ENCODE results near the gene CNTN5. TPM values are rescaled to one million over a fixed set of nuclear protein-coding genes. Genes with fewer than 3 reads are reported as not detected.

Gene CNTN5
- total RNA-seq, 2 experiments from 2014 or later: not detected

DNA sequence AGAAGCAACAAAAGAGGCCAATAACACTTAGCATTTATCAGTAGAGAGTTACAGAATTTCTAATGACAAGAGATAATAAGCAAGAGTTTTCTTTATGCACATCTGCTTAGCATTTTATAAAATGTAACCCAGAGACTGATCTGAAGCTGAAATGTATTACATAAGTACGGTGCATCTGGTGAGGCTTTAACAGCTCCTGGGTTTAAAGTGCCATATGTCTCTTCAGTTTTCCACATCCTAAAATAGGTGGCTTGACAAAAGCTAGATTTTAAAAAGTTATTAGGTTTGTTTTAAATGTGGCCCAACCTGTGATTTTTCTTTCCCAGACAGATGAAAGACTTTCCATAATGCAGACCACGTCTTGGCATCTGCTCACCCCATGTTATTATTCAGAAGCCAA, 1045.7 kb downstream of the CNTN5 start:
- CTCF ChIA-PET: no interaction called here

DNA sequence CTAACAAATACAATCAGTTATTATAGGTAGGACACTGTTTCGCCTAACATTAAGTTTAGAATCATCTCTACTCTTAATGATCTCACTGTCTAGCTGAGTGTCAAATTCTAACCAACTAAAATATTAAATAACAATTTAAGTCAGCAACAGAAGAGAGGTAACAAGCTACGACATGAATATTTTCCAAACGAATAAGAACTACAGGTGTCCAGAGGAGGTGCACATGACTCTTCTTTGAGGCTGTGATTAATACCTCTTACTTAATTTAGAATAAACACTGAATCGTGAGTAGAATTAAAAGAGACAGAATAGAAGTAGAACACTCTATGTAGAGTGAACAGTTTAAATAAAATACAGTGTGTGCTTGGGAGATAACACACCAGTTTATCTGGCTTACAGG, 1047.4 kb downstream of the CNTN5 start:
- CTCF ChIA-PET: no interaction called here
- no peak overlapping the region for H3K4me3 Mint-ChIP-seq

More for the DNA sequence above, 1045.7 kb downstream of the CNTN5 start:
- H3K27me3 Mint-ChIP-seq (ENCODE audit: low read depth): no peaks in the 10 kb centered on the region
- POLR2A ChIA-PET: no interaction called here
- H3K4me3 Mint-ChIP-seq: no peak overlapping the region
- H3K27ac Mint-ChIP-seq: no peak overlapping the region
- no peaks in the 10 kb centered on the region for H3K36me3 Mint-ChIP-seq (ENCODE audit: low read depth)
- no peak for DNase-seq
- H3K4me1 Mint-ChIP-seq (ENCODE audit: low read depth): no peaks in the 10 kb centered on the region
- no peak for ATAC-seq
- peaks cover 3% of the 10 kb centered on the region for H3K9me3 Mint-ChIP-seq (ENCODE audit: insufficient read depth)

DNA sequence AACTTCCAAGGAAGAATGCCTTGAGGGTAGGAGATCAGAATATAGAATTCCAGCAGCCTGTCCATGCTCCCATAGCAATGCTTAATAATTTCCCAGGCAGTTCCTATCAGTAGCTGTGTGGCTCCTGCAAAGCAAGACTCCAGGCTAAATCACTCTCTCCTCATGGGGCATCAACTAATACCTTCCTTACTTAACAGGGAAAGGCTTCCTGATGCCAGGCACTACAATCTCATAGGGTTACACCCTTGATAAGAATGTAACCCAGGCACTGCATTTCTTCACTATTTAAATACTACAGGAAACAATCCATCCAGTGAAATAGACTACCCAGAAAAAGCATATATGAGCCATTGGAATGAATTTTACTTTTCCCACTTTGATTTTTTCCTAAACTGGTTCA, 1051.4 kb downstream of the CNTN5 start:
- no peaks in the 10 kb centered on the region for H3K36me3 Mint-ChIP-seq (ENCODE audit: low read depth)
- H3K4me1 Mint-ChIP-seq (ENCODE audit: low read depth): no peaks in the 10 kb centered on the region
- no peak for DNase-seq
- no peaks in the 10 kb centered on the region for H3K27me3 Mint-ChIP-seq (ENCODE audit: low read depth)
- ATAC-seq: no peak
- ChIA-PET POLR2A (no interaction called here), CTCF (no interaction called here)
- H3K4me3 Mint-ChIP-seq: no peak overlapping the region
- H3K9me3 Mint-ChIP-seq (ENCODE audit: insufficient read depth): peaks cover 16% of the 10 kb centered on the region
- H3K27ac Mint-ChIP-seq: no peak overlapping the region

More for the DNA sequence above, 1047.4 kb downstream of the CNTN5 start:
- POLR2A ChIA-PET: no interaction called here
- Mint-ChIP-seq H3K4me1 (ENCODE audit: low read depth) (no peaks in the 10 kb centered on the region), H3K27ac (no peak overlapping the region), H3K9me3 (ENCODE audit: insufficient read depth) (peaks cover 6% of the 10 kb centered on the region), H3K36me3 (ENCODE audit: low read depth) (no peaks in the 10 kb centered on the region), H3K27me3 (ENCODE audit: low read depth) (no peaks in the 10 kb centered on the region)
- DNase-seq (no peak), ATAC-seq (no peak)

DNA sequence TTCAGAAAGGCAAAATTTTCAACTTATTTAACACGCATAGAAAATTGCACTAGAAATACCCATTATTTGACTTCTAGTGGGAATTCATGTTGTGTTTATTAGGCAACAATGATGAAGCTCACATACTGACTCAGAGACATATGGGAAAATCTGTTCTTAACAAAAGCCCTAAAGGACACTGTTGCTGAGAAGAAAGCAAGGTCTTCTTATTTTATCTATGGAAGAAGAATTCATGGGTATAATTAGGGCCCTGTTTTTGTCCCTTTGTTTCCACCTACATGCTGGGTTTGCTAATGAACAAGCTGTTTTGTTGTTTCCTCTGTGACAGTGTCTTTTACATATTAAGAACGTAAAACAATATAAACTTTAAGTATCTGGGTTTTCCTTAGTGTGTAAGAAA, 1059.6 kb downstream of the CNTN5 start:
- no peak for DNase-seq
- H3K4me1 Mint-ChIP-seq (ENCODE audit: low read depth): no peaks in the 10 kb centered on the region
- H3K4me3 Mint-ChIP-seq: no peak overlapping the region
- peaks cover 14% of the 10 kb centered on the region for H3K9me3 Mint-ChIP-seq (ENCODE audit: insufficient read depth)
- ChIA-PET CTCF (no interaction called here), POLR2A (no interaction called here)
- no peaks in the 10 kb centered on the region for H3K27me3 Mint-ChIP-seq (ENCODE audit: low read depth)
- H3K36me3 Mint-ChIP-seq (ENCODE audit: low read depth): no peaks in the 10 kb centered on the region
- ATAC-seq: no peak
- no peak overlapping the region for H3K27ac Mint-ChIP-seq

DNA sequence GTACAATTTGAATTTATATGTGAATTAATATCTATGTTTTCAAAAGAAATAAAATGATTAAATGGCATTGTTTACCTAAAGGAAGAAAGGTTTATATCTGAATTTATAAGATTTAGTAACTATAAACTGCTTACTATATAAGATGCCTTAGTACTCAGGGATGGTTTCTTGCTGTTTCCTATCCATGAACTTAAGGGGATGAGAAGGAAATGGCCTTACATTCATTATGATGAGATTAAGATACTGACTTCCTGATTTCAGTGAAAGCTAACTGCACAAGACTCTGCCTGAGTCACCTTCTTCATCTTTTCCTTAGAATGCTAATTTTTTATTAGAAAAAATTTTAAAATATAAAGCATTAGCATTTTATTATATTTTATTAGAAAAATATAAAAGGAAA, 1060.1 kb downstream of the CNTN5 start:
- Mint-ChIP-seq H3K4me3 (no peak overlapping the region), H3K36me3 (ENCODE audit: low read depth) (no peaks in the 10 kb centered on the region), H3K27me3 (ENCODE audit: low read depth) (no peaks in the 10 kb centered on the region), H3K27ac (no peak overlapping the region), H3K9me3 (ENCODE audit: insufficient read depth) (peaks cover 9% of the 10 kb centered on the region), H3K4me1 (ENCODE audit: low read depth) (no peaks in the 10 kb centered on the region)
- CTCF ChIA-PET: no interaction called here
- no peak for DNase-seq
- no peak for ATAC-seq
- POLR2A ChIA-PET: no interaction called here

DNA sequence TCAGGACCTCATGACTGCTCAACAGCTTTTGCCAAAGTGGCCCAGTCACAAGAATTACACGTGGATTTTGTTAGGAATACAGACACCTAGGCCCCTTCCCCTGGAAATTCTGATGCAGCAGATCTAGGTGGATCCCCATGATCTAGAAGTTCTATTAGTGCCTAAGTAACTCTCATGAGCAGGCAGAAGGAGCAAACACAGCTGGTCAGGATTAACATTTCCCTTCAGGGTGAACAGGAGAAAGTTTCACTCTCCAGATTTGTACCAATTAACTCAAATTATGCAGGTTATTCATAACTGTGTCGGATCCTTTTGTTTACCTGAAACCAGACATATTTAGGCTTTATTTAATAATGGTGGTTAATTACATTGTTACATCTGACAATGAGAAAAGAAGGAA, 1072.9 kb downstream of the CNTN5 start:
- no peak for ATAC-seq
- Mint-ChIP-seq H3K4me3 (no peak overlapping the region), H3K27ac (no peak overlapping the region), H3K27me3 (ENCODE audit: low read depth) (no peaks in the 10 kb centered on the region), H3K36me3 (ENCODE audit: low read depth) (no peaks in the 10 kb centered on the region), H3K9me3 (ENCODE audit: insufficient read depth) (peaks cover 18% of the 10 kb centered on the region), H3K4me1 (ENCODE audit: low read depth) (no peaks in the 10 kb centered on the region)
- no peak for DNase-seq
- ChIA-PET CTCF (no interaction called here), POLR2A (no interaction called here)

DNA sequence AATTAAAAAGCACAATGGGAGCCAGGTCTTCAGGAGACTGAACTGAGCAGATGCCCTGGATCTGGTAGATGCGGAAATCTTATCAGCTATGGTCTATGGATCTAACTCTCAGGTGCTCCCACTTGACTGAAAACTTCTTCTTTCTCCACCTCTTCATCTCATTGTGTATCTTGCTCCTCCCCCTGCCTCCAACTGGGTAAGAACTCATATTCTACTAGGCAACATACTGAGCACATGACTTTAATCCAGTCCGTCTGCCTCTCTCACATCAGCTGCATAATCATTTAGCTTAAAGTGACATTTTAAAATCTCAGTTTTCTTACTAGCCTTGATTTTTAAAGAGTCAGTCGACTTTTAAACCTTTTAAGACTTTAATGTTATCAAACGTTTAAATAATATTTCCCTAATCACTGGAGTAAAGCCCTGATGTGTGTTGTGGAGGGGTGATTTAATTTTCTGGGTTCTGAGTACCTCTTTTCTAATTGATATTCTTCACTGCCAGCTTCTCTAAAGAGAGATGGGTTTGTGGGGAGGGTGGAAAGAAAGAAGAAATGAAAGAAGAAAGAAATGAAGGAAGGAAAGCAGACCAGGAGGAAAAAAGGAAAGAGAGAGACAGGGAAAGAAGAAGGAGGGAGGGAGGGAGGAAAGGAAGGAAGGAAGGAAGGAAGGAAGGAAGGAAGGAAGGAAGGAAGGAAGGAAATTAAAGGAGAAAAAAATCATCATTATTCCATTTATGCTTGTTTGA, 1073.5 kb downstream of the CNTN5 start:
- H3K27ac Mint-ChIP-seq: no peak overlapping the region
- POLR2A ChIA-PET: no interaction called here
- no peaks in the 10 kb centered on the region for H3K4me1 Mint-ChIP-seq (ENCODE audit: low read depth)
- no peaks in the 10 kb centered on the region for H3K27me3 Mint-ChIP-seq (ENCODE audit: low read depth)
- CTCF ChIA-PET: no interaction called here
- DNase-seq: no peak
- no peaks in the 10 kb centered on the region for H3K36me3 Mint-ChIP-seq (ENCODE audit: low read depth)
- H3K4me3 Mint-ChIP-seq: no peak overlapping the region
- ATAC-seq: no peak
- peaks cover 18% of the 10 kb centered on the region for H3K9me3 Mint-ChIP-seq (ENCODE audit: insufficient read depth)

DNA sequence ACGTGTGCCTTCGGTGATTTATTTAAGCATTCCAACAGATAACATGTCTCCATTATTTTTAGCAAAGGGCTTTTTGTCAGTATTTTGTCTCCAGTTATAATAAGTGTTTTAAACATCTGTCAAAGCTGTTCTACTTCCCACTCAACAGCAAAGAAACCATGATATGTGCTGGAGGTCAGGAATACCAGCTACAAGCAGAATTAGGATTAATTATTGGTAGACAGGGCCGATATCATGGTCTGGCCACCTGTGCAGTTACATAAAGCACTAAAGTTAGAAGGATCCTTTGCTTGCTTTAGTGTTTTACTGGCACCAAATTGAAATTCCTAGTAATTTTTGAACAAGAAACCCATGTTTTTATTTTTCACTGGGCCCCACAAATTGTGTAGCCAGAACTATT, 1075.1 kb downstream of the CNTN5 start:
- Mint-ChIP-seq H3K27ac (no peak overlapping the region), H3K9me3 (ENCODE audit: insufficient read depth) (peaks cover 18% of the 10 kb centered on the region), H3K4me3 (no peak overlapping the region), H3K27me3 (ENCODE audit: low read depth) (no peaks in the 10 kb centered on the region), H3K36me3 (ENCODE audit: low read depth) (no peaks in the 10 kb centered on the region), H3K4me1 (ENCODE audit: low read depth) (no peaks in the 10 kb centered on the region)
- DNase-seq: no peak
- no peak for ATAC-seq
- ChIA-PET POLR2A (no interaction called here), CTCF (no interaction called here)

DNA sequence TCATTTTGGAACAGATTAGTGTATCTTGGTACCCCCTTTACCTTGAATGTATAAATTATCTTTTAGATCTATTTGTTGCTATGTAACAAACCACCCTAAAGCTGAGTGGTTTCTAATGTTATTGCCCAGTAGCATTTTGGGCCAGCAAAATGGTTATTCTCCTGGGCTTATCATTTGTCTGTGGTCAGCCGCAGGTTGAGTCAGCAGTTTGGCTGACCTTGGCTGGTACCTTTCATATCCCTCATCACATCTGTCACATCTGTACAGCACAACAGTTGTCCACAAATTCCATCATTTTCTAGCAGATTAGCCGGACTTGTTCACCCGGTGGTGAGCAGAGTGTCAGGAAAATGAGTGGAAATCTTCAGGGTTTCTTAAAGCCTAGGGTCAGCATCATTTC, 1077.8 kb downstream of the CNTN5 start:
- no peaks in the 10 kb centered on the region for H3K36me3 Mint-ChIP-seq (ENCODE audit: low read depth)
- ChIA-PET POLR2A (no interaction called here), CTCF (no interaction called here)
- H3K4me3 Mint-ChIP-seq: no peak overlapping the region
- no peaks in the 10 kb centered on the region for H3K4me1 Mint-ChIP-seq (ENCODE audit: low read depth)
- H3K9me3 Mint-ChIP-seq (ENCODE audit: insufficient read depth): peaks cover 13% of the 10 kb centered on the region
- no peaks in the 10 kb centered on the region for H3K27me3 Mint-ChIP-seq (ENCODE audit: low read depth)
- no peak overlapping the region for H3K27ac Mint-ChIP-seq
- DNase-seq (no peak), ATAC-seq (no peak)

DNA sequence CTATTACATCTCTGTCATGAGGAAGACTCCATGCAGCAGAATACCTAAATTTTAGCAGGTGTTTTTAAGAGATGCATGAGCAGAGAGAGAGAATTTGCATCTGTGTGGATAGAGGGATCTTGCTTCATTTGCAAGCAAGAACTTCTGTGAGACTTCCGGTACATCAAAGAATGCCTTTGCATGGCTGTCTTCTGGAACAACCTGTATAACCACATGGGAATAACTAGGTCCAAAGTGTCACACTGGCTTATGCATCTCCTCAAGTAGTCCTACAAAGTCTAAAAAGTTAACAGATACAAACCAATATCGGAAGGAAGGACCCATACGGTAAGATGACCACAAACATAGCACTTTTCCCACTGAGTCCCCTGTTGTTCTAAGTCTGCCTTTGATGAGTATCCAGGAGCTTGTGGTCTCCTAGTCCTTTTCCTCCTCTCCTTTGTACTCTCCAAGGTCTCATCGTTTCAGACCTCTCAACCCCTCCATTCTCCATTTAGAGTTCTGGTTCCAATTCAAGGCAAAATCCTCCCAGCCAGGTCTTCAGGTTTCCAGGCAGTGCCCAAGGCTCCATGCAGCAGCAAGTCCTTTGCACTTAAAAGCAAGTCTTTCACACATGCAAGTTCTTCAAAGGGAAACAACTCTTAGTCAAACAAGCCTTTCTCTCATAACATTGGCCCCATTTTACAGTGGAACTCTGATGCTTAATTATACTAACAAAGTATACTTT, 1084.7 kb downstream of the CNTN5 start:
- CTCF ChIA-PET: no interaction called here
- no peaks in the 10 kb centered on the region for H3K4me1 Mint-ChIP-seq (ENCODE audit: low read depth)
- H3K27me3 Mint-ChIP-seq (ENCODE audit: low read depth): no peaks in the 10 kb centered on the region
- peaks cover 7% of the 10 kb centered on the region for H3K9me3 Mint-ChIP-seq (ENCODE audit: insufficient read depth)
- no peak for ATAC-seq
- H3K27ac Mint-ChIP-seq: no peak overlapping the region
- no peak overlapping the region for H3K4me3 Mint-ChIP-seq
- no peak for DNase-seq
- POLR2A ChIA-PET: no interaction called here
- H3K36me3 Mint-ChIP-seq (ENCODE audit: low read depth): no peaks in the 10 kb centered on the region

DNA sequence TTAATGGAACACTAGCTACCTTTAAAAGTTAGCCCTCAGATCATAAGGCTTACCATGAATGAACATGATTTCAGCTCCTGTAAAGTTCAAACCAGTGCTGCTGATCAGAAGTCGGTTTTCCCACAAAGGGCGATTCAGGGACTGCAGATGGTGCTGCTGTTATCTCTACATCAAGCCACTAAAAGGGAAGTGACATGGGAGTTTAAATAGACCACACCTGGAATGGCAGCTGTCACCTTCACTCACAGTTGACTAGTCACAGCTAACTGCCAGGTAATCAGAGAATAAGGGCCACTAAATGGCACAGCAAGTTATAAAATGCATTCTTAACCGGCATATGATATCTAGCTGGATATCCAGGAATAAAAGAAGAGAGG, 1085.2 kb downstream of the CNTN5 start:
- H3K36me3 Mint-ChIP-seq (ENCODE audit: low read depth): no peaks in the 10 kb centered on the region
- CTCF ChIA-PET: no interaction called here
- no peaks in the 10 kb centered on the region for H3K27me3 Mint-ChIP-seq (ENCODE audit: low read depth)
- ATAC-seq (no peak), DNase-seq (no peak)
- H3K4me3 Mint-ChIP-seq: no peak overlapping the region
- H3K9me3 Mint-ChIP-seq (ENCODE audit: insufficient read depth): peaks cover 7% of the 10 kb centered on the region
- H3K27ac Mint-ChIP-seq: no peak overlapping the region
- no peaks in the 10 kb centered on the region for H3K4me1 Mint-ChIP-seq (ENCODE audit: low read depth)
- POLR2A ChIA-PET: no interaction called here

DNA sequence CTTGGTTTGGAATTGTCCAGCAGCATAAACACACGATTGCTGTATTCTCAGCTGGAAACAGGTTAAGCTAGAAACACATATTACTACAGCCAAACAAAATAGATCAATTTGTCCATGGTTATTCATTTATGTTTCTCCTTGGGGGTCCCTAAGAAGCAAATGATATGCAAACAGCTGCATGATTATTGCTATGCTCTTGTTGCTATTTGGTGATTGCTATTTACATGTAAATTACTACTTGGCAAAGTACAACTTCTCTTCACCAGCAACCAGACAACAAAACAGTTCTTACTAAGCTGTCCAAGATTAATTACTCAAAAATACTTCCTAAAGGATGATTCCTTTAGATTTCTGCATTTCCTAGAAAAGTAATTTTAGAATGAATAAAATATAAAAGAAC, 1098.4 kb downstream of the CNTN5 start:
- ChIA-PET POLR2A (no interaction called here), CTCF (no interaction called here)
- DNase-seq (no peak), ATAC-seq (no peak)
- H3K27ac Mint-ChIP-seq: no peak overlapping the region
- no peak overlapping the region for H3K4me3 Mint-ChIP-seq
- H3K4me1 Mint-ChIP-seq (ENCODE audit: low read depth): no peaks in the 10 kb centered on the region
- peaks cover 22% of the 10 kb centered on the region for H3K9me3 Mint-ChIP-seq (ENCODE audit: insufficient read depth)
- H3K27me3 Mint-ChIP-seq (ENCODE audit: low read depth): no peaks in the 10 kb centered on the region
- no peaks in the 10 kb centered on the region for H3K36me3 Mint-ChIP-seq (ENCODE audit: low read depth)

DNA sequence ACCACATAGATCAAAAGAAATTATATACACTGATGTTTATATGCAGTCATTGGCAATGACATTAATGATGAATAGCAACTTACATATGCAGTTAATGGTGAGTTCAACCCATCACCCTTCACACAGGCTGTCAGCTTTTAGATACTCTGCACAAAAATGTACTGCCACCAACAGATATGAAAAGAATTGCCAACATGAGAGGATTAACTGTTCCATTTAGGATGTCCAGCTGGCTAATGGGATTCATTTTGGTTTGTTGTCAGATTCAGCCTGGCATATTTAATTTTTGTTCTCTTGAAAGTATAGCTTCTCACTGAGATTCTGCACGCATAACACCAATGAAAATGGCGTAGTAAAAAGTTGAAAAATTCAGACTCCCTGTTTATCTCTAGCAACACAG, 1112.4 kb downstream of the CNTN5 start:
- H3K9me3 Mint-ChIP-seq (ENCODE audit: insufficient read depth): peaks cover 8% of the 10 kb centered on the region
- no peaks in the 10 kb centered on the region for H3K4me1 Mint-ChIP-seq (ENCODE audit: low read depth)
- no peaks in the 10 kb centered on the region for H3K36me3 Mint-ChIP-seq (ENCODE audit: low read depth)
- no peak overlapping the region for H3K4me3 Mint-ChIP-seq
- no peak overlapping the region for H3K27ac Mint-ChIP-seq
- H3K27me3 Mint-ChIP-seq (ENCODE audit: low read depth): no peaks in the 10 kb centered on the region
- no peak for DNase-seq
- ChIA-PET CTCF (no interaction called here), POLR2A (no interaction called here)
- no peak for ATAC-seq

Measured in activated CD8-positive, alpha-beta T cell treated with anti-CD3 and anti-CD28 coated beads, Interleukin-2, amount 10 ng/mL, durations not matched to agents 7 days and 5 days (primary cell).